ENCODE results near the gene SLC10A1. TPM values are rescaled to one million over a fixed set of nuclear protein-coding genes. Genes with fewer than 3 reads are reported as not detected.

Gene SLC10A1
- total RNA-seq (not detected), polyA plus RNA-seq (not detected)

DNA sequence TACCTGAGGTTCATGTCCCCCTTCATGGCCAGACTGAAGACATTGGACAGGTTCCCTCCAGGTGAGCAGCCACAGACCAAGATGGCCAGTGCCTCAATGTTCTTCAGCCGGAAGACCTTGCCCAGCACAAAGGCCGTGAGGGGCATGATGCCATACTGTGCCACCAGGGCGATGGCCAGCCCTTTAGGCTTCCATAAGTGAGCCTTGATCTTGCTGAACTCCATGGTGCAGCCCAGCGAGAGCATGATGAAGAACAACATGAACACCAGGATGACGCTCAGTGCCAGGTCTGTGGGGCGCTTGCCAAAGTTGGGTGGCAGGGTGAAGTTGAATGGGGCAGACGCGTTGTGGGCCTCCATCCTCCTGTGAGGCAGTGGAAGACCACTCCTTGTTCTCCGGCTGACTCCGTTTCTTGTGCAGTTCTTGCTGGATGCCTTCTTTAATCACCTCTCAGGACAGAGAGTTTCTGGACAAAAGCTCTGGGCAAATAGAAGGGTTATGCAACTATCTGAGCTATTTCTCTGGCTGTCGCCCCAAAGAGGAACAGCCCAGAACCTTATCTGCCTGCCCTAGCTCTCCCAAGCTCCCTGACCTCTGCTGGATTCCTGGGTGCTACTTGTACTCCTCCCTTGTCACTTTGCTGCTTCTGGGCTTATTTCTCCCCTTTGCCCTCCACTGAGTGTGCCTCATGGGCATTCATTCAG is at the start of gene SLC10A1:
TSS of gene SLC10A1 (minus strand) at position 445 of the 704 bp plus-strand sequence. CDS start at position 359, 86 bp downstream.
- no peak for DNase-seq
- ChIA-PET POLR2A (no interaction called here), CTCF (no interaction called here)
- Mint-ChIP-seq H3K36me3 (peaks cover 0 to 20% (median 0%) of the 10 kb centered on the region in 3 donors), H3K4me1 (no peaks in the 10 kb centered on the region), H3K27me3 (peaks cover 5 to 16% of the 10 kb centered on the region in 2 donors), H3K27ac (no peak within 1 kb of the TSS), H3K9me3 (peaks cover 0 to 7% (median 2%) of the 10 kb centered on the region in 5 donors), H3K4me3 (no peak within 1 kb of the TSS)
- Histone ChIP-seq H3K36me3 (ENCODE audit: insufficient read depth, low read length) (no peaks in the 10 kb centered on the region), H3K4me1 (ENCODE audit: insufficient read depth, low read length) (no peaks in the 10 kb centered on the region), H3K4me3 (ENCODE audit: low read length) (no peak within 1 kb of the TSS), H3K27me3 (ENCODE audit: insufficient read depth, low read length, poor library complexity, severe bottlenecking) (no peaks in the 10 kb centered on the region), H3K27ac (ENCODE audit: low read depth, low read length) (no peak within 1 kb of the TSS), H3K9me3 (ENCODE audit: low read length) (no peaks in the 10 kb centered on the region)

DNA sequence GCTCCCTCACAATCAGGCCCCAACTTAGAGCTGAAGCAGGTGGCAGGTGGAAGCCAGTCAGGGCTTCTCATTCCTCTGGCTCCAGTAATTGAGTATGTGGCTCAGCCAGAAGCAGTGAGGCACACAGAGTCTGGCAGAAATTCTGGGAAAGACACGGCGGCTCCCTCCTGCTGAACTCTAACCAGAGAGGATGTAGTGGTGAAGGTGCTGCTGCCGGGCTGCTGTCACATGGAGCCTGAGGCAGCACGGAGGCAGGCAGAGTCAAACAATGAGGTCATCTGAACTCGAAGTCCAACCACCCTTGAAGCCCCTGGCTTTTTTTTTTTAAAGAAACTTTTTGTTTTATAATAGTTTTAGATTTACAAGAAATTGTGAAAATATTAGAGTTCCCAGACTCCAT is 48.7 kb upstream of the SLC10A1 start:
- Mint-ChIP-seq H3K4me3 (no peak overlapping the region), H3K27me3 (peaks cover 12 to 25% of the 10 kb centered on the region in 2 donors), H3K27ac (no peak overlapping the region), H3K36me3 (no peaks in the 10 kb centered on the region), H3K4me1 (no peaks in the 10 kb centered on the region), H3K9me3 (no peaks in the 10 kb centered on the region)
- Histone ChIP-seq H3K36me3 (ENCODE audit: insufficient read depth, low read length) (no peaks in the 10 kb centered on the region), H3K4me3 (ENCODE audit: low read length) (no peak overlapping the region), H3K27ac (ENCODE audit: low read depth, low read length) (no peak overlapping the region), H3K27me3 (ENCODE audit: insufficient read depth, low read length, poor library complexity, severe bottlenecking) (no peaks in the 10 kb centered on the region), H3K9me3 (ENCODE audit: low read length) (no peaks in the 10 kb centered on the region), H3K4me1 (ENCODE audit: insufficient read depth, low read length) (no peaks in the 10 kb centered on the region)
- POLR2A ChIA-PET, result no interaction called here
- no peak for DNase-seq
- CTCF ChIA-PET, result no interaction called here

DNA sequence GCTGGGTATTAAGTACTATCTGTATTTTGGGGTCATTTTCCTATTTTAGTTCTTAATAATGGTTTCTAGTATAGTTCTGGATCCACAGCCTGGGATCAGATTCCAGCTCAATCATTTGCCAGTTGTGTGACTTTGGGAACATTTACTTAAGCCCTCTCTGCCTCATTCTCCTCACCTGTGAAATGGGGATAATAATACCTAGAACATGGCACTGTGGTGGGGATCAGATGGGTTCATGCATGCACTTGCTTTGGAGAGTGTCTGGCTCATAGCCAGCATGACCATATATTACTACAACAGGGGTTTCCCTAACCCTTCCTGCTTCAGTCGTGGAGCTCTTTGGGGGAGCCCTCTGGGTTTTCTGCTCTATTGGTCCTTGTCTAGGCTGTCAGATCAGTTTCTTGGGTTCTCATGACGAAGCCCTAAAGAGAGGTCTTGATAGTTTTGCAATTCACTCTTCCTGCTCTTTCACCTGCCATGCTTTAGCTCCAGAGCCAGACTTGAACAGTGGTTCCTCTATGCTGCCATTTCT is 48.1 kb upstream of the SLC10A1 start:
- Mint-ChIP-seq H3K4me1 (no peaks in the 10 kb centered on the region), H3K4me3 (no peak overlapping the region), H3K9me3 (no peaks in the 10 kb centered on the region), H3K27me3 (peaks cover 12 to 25% of the 10 kb centered on the region in 2 donors), H3K27ac (no peak overlapping the region), H3K36me3 (no peaks in the 10 kb centered on the region)
- Histone ChIP-seq H3K27ac (ENCODE audit: low read depth, low read length) (no peak overlapping the region), H3K4me1 (ENCODE audit: insufficient read depth, low read length) (no peaks in the 10 kb centered on the region), H3K9me3 (ENCODE audit: low read length) (no peaks in the 10 kb centered on the region), H3K36me3 (ENCODE audit: insufficient read depth, low read length) (no peaks in the 10 kb centered on the region), H3K27me3 (ENCODE audit: insufficient read depth, low read length, poor library complexity, severe bottlenecking) (no peaks in the 10 kb centered on the region), H3K4me3 (ENCODE audit: low read length) (no peak overlapping the region)
- ChIA-PET CTCF (no interaction called here), POLR2A (no interaction called here)
- no peak for DNase-seq

DNA sequence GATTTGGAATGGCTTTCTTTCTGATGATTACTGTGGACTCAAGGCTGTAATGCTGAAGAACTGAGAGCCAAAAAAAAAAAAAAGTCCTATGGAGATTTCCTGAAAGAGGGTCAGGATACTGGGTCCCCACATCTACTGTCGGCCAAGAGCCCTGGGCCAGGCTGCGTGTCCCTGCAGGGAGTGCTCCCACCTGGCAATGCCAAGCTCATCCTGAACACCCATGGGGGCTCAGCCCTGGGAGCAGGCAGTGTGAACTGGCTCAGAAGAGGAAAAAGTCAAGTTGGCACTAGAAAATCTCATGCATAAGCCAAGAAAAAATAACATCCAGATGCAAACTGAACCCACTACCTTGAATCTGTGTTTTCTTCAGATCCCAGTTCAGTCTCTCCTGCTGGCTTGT is 47.1 kb upstream of the SLC10A1 start:
- H3K36me3 ChIP-seq (ENCODE audit: insufficient read depth, low read length), result no peaks in the 10 kb centered on the region
- H3K4me1 ChIP-seq (ENCODE audit: insufficient read depth, low read length), result no peaks in the 10 kb centered on the region
- no peaks in the 10 kb centered on the region for H3K4me1 Mint-ChIP-seq
- H3K9me3 Mint-ChIP-seq, result no peaks in the 10 kb centered on the region
- H3K27me3 ChIP-seq (ENCODE audit: insufficient read depth, low read length, poor library complexity, severe bottlenecking), result no peaks in the 10 kb centered on the region
- CTCF ChIA-PET, result no interaction called here
- H3K9me3 ChIP-seq (ENCODE audit: low read length), result no peaks in the 10 kb centered on the region
- no peaks in the 10 kb centered on the region for H3K36me3 Mint-ChIP-seq
- no peak overlapping the region for H3K27ac Mint-ChIP-seq
- no peak overlapping the region for H3K27ac ChIP-seq (ENCODE audit: low read depth, low read length)
- no peak for DNase-seq
- H3K4me3 ChIP-seq (ENCODE audit: low read length), result no peak overlapping the region
- peaks cover 12 to 20% of the 10 kb centered on the region in 2 donors for H3K27me3 Mint-ChIP-seq
- POLR2A ChIA-PET, result no interaction called here
- no peak overlapping the region for H3K4me3 Mint-ChIP-seq

DNA sequence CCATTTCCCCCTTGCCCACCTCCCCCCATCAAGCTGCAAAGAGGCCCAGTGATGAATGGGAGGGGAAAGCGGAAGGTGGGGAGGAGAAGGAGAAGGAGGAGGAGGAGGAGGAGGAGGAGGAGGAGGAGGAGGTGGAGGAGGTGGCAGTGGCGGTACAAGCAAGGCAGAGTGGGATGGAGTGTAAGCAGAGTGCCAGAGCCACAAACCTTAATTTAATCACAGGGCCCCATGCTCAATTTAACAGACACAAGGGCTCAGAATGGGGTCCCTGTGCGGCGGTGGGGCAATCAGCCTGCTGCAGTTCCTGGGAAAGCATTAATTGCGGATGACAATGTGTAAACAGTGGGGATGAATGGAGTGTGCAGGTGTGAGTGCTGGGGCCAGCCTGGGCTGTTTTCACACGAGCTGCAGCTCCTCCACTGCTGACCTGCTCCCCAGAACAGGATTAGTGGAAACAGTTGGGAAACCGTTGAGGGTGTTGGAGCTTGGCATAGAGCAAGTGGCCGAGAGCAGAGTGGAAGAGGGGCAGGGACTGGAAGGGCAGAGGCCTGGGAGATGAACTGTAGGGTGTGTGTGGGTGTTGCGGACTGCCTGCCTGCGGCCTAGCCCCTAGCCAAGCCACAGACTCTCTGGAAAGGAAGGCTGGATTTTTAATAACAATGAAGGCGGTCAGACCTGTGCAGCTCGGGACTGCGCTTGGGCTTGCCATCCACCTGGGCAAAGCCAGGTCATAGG is 45.8 kb upstream of the SLC10A1 start:
- no peaks in the 10 kb centered on the region for H3K9me3 Mint-ChIP-seq

DNA sequence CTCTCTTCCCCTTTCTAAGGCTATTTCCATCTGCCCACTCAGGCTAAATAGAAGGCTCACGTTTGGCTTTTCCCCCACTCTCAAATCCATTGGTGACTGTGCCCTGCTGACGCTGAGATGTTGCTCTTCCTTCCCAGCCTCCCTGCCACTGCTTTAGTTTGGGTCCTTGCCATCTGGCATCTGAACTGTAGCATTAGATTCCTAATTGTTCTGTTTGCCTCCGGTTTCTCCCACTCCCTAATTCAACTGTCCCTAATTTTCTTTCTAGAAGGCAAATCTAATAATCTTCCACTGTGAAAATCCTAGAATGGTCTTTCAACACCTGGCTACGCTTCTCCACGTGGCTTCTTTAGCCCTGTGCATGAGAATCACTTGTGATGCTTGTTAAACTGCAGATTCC is 44.6 kb upstream of the SLC10A1 start:
- Histone ChIP-seq H3K27me3 (ENCODE audit: insufficient read depth, low read length, poor library complexity, severe bottlenecking) (no peaks in the 10 kb centered on the region), H3K4me1 (ENCODE audit: insufficient read depth, low read length) (no peaks in the 10 kb centered on the region), H3K27ac (ENCODE audit: low read depth, low read length) (no peak overlapping the region), H3K9me3 (ENCODE audit: low read length) (no peaks in the 10 kb centered on the region), H3K36me3 (ENCODE audit: insufficient read depth, low read length) (no peaks in the 10 kb centered on the region), H3K4me3 (ENCODE audit: low read length) (no peak overlapping the region)
- Mint-ChIP-seq H3K9me3 (no peaks in the 10 kb centered on the region), H3K27ac (no peak overlapping the region), H3K27me3 (peaks cover 6 to 7% of the 10 kb centered on the region in 2 donors), H3K36me3 (no peaks in the 10 kb centered on the region), H3K4me1 (no peaks in the 10 kb centered on the region), H3K4me3 (no peak overlapping the region)
- no peak for DNase-seq
- CTCF ChIA-PET, result no interaction called here
- POLR2A ChIA-PET, result no interaction called here

More for the DNA sequence above, 45.8 kb upstream of the SLC10A1 start:
- Mint-ChIP-seq H3K27me3 (peaks cover 7 to 8% of the 10 kb centered on the region in 2 donors), H3K36me3 (no peaks in the 10 kb centered on the region), H3K4me1 (no peaks in the 10 kb centered on the region), H3K4me3 (no peak overlapping the region), H3K27ac (no peak overlapping the region)
- ChIA-PET CTCF (no interaction called here), POLR2A (no interaction called here)
- no peaks in the 10 kb centered on the region for H3K36me3 ChIP-seq (ENCODE audit: insufficient read depth, low read length)
- H3K27ac ChIP-seq (ENCODE audit: low read depth, low read length), result no peak overlapping the region
- H3K4me1 ChIP-seq (ENCODE audit: insufficient read depth, low read length), result no peaks in the 10 kb centered on the region
- no peak overlapping the region for H3K4me3 ChIP-seq (ENCODE audit: low read length)
- no peak for DNase-seq
- H3K27me3 ChIP-seq (ENCODE audit: insufficient read depth, low read length, poor library complexity, severe bottlenecking), result no peaks in the 10 kb centered on the region
- H3K9me3 ChIP-seq (ENCODE audit: low read length), result no peaks in the 10 kb centered on the region

DNA sequence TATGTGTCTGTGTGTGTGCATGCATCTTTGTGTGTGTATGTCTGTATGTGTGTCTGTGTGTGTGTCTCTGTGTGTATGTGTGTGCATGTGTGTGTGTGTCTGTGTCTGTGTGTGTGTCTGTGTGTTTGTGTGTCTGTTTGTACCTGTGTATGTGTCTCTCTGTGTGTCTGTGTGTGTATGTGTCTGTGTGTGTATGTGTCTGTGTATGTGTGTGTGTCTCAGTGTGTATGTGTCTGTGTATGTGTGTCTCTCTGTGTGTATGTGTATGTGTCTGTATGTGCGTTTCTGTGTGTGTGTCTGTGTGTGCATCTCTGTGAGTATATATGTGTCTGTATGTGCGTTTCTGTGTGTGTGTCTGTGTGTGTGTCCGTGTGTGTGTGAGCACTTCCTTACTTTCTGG is 42.6 kb upstream of the SLC10A1 start:
- Histone ChIP-seq H3K27me3 (ENCODE audit: insufficient read depth, low read length, poor library complexity, severe bottlenecking) (no peaks in the 10 kb centered on the region), H3K4me3 (ENCODE audit: low read length) (no peak overlapping the region), H3K36me3 (ENCODE audit: insufficient read depth, low read length) (no peaks in the 10 kb centered on the region), H3K27ac (ENCODE audit: low read depth, low read length) (no peak overlapping the region), H3K4me1 (ENCODE audit: insufficient read depth, low read length) (no peaks in the 10 kb centered on the region), H3K9me3 (ENCODE audit: low read length) (no peaks in the 10 kb centered on the region)
- Mint-ChIP-seq H3K4me3 (no peak overlapping the region), H3K4me1 (no peaks in the 10 kb centered on the region), H3K9me3 (no peaks in the 10 kb centered on the region), H3K27me3 (peaks cover 2 to 7% of the 10 kb centered on the region in 2 donors), H3K36me3 (no peaks in the 10 kb centered on the region), H3K27ac (no peak overlapping the region)
- ChIA-PET CTCF (no interaction called here), POLR2A (no interaction called here)
- no peak for DNase-seq

DNA sequence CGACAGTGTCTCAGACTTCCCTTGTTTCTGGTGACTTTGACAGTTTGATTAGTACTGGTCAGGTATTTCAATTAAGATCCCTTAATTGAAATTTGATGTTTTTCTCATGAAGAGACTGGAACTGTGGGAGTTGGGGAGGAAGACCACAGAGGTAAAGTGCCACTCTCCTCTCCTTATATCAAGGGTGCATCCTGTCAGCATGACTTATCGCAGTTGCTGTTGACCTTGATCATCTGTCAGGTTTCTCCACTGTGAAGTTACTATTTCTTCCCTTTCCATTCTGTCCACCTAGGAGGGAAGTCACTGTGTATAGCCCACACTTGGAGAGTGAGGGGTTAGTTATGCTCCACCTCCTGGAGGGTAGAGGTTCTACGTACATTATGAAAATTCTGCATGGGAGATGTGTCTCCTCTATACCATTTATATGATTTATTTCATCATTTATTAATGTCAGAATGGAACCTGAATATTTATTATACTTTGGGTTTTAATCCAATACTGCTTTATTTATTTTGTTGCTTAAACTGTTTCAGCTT is 41.9 kb upstream of the SLC10A1 start:
- Histone ChIP-seq H3K4me3 (ENCODE audit: low read length) (no peak overlapping the region), H3K9me3 (ENCODE audit: low read length) (no peaks in the 10 kb centered on the region), H3K36me3 (ENCODE audit: insufficient read depth, low read length) (no peaks in the 10 kb centered on the region), H3K27me3 (ENCODE audit: insufficient read depth, low read length, poor library complexity, severe bottlenecking) (no peaks in the 10 kb centered on the region), H3K4me1 (ENCODE audit: insufficient read depth, low read length) (no peaks in the 10 kb centered on the region), H3K27ac (ENCODE audit: low read depth, low read length) (no peak overlapping the region)
- ChIA-PET CTCF (no interaction called here), POLR2A (no interaction called here)
- Mint-ChIP-seq H3K27me3 (peaks cover 2 to 7% of the 10 kb centered on the region in 2 donors), H3K36me3 (no peaks in the 10 kb centered on the region), H3K9me3 (no peaks in the 10 kb centered on the region), H3K4me1 (no peaks in the 10 kb centered on the region), H3K27ac (no peak overlapping the region), H3K4me3 (no peak overlapping the region)
- DNase-seq, result no peak
